Type B pancreatic cell (in vitro differentiated cells): ENCODE measurements around the gene MCEMP1. TPM values are rescaled to one million over a fixed set of nuclear protein-coding genes. Genes with fewer than 3 reads are reported as not detected.
"Not testable (repeated sequence)": the region's sequence is repeated elsewhere in the genome, so short reads cannot be mapped to it uniquely, and the experiment has no call there.

ENCODE experiments used
- DNase-seq: peaks from one replicate; pipeline ENCODE4 v3.0.0; 2021; ENCODE audit warnings: mixed read lengths; ENCODE audit not compliant: unreplicated experiment; ENCODE audit errors: extremely low spot score
- H3K27ac Mint-ChIP-seq: 2 replicates; pipeline ENCODE4 v1.8.0; 2021; ENCODE audit warnings: mild to moderate bottlenecking, mixed read lengths
- H3K27me3 Mint-ChIP-seq: 2 replicates; pipeline ENCODE4 v1.8.0; 2021; ENCODE audit warnings: mixed read lengths
- H3K36me3 Mint-ChIP-seq: 2 replicates; pipeline ENCODE4 v1.8.0; 2021; ENCODE audit warnings: mixed read lengths
- H3K4me1 Mint-ChIP-seq: one replicate; pipeline ENCODE4 v1.8.0; 2021; ENCODE audit warnings: mixed read lengths; ENCODE audit not compliant: unreplicated experiment
- H3K4me3 Mint-ChIP-seq: 2 replicates; pipeline ENCODE4 v1.8.0; 2021; ENCODE audit warnings: mild to moderate bottlenecking, mixed read lengths
- H3K9me3 Mint-ChIP-seq: 2 replicates; pipeline ENCODE4 v1.8.0; 2021; ENCODE audit warnings: mixed read lengths
- CTCF ChIP-seq: fragments of 200-600 bp; sonication (generic); conservative IDR thresholded peaks from 2 replicates; pipeline ENCODE4 v1.5.0; 2021; ENCODE audit warnings: antibody characterized with exemption, mild to moderate bottlenecking
- total RNA-seq: library from RNA; stranded (reverse); gene quantifications from 2 replicates; pipeline ENCODE4 v1.2.1, GENCODE V29; 2021; ENCODE audit warnings: low replicate concordance

The MCEMP1 gene
- total RNA-seq, 1 donor from 2014 or later = not detected

GRCh38 chr19:7642295-7643030, 34.4 kb upstream of the MCEMP1 start:
- no peak for DNase-seq
- no peaks in the 10 kb centered on the region for H3K36me3 Mint-ChIP-seq
- peaks cover 9% of the 10 kb centered on the region for H3K27me3 Mint-ChIP-seq
- no peak for TF ChIP-seq CTCF
- no peak overlapping the region for H3K4me3 Mint-ChIP-seq
- no peak overlapping the region for H3K27ac Mint-ChIP-seq
- H3K9me3 Mint-ChIP-seq = no peaks in the 10 kb centered on the region
- no peaks in the 10 kb centered on the region for H3K4me1 Mint-ChIP-seq

DNA sequence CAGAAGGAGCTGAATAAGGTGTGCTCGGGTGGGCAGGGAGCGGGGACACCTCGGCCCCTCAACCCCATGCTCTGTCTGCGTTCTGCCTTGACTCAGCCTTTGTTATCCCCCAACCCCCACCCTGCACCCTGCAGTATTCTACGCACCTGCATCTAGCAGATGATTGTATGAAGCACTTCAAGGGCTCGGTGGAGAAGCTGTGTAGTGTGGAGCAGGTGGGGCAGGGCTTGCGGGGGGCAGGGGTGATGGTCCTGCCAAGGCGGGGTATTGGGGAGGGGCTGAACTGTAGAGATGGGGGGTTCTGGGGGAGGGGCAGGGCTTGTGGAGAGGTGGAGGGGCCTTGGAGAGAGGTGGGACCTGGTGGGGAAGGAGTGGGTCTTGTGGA, 33.9 kb upstream of the MCEMP1 start:
- no peaks in the 10 kb centered on the region for H3K4me1 Mint-ChIP-seq
- TF ChIP-seq CTCF = no peak

GRCh38 chr19:7643629-7644549, 33.0 kb upstream of the MCEMP1 start:
- not testable (repeated sequence) for H3K27me3 Mint-ChIP-seq, H3K4me1 Mint-ChIP-seq, H3K4me3 Mint-ChIP-seq, H3K9me3 Mint-ChIP-seq, H3K27ac Mint-ChIP-seq, H3K36me3 Mint-ChIP-seq, DNase-seq

More for the DNA sequence above, 33.9 kb upstream of the MCEMP1 start:
- no peak overlapping the region for H3K4me3 Mint-ChIP-seq
- H3K27ac Mint-ChIP-seq = no peak overlapping the region
- no peak for DNase-seq
- no peaks in the 10 kb centered on the region for H3K9me3 Mint-ChIP-seq
- peaks cover 4% of the 10 kb centered on the region for H3K27me3 Mint-ChIP-seq
- H3K36me3 Mint-ChIP-seq = no peaks in the 10 kb centered on the region

DNA sequence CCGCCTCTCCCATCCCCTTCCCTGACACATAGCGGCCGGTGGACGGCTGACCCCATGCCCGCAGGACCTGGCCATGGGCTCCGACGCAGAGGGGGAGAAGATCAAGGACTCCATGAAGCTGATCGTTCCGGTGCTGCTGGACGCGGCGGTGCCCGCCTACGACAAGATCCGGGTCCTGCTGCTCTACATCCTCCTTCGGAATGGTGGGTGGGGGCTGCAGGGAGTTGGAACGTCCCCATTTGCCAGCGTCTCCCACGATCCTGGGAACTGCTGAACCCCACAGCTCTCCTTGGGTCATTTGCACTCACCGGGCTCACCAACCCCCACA, 32.4 kb upstream of the MCEMP1 start:
- Mint-ChIP-seq H3K27ac (no peak overlapping the region), H3K9me3 (no peaks in the 10 kb centered on the region), H3K36me3 (no peaks in the 10 kb centered on the region), H3K4me3 (no peak overlapping the region), H3K27me3 (no peaks in the 10 kb centered on the region), H3K4me1 (no peaks in the 10 kb centered on the region)
- TF ChIP-seq CTCF = no peak
- no peak for DNase-seq

DNA sequence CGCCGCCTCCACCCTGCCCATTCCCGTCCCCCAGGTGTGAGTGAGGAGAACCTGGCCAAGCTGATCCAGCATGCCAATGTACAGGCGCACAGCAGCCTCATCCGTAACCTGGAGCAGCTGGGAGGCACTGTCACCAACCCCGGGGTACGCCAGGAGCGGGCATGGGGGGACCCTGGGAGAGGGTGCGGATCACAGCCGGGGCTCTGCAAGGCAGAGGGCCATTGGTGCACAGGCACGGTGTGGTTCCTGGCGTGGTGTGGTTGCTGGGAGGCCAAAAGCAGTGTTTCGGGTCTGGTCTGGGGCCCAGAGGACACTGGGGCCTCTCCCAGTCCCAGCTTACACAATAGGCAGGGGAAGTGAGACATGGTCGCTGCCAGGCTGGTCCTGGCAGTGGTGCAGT, 31.7 kb upstream of the MCEMP1 start:
- no peak for TF ChIP-seq CTCF
- Mint-ChIP-seq H3K27ac (no peak overlapping the region), H3K4me3 (no peak overlapping the region), H3K4me1 (no peaks in the 10 kb centered on the region), H3K36me3 (no peaks in the 10 kb centered on the region), H3K9me3 (no peaks in the 10 kb centered on the region), H3K27me3 (no peaks in the 10 kb centered on the region)
- no peak for DNase-seq
